DND-41 (cell line): ENCODE measurements around the gene FTL.

Experiments
- CTCF ChIP-seq: IDR thresholded peaks from 2 replicates; pipeline ENCODE4 v1.5.1; 2012; ENCODE audit warnings: borderline replicate concordance, low read length, moderate library complexity, mild to moderate bottlenecking; ENCODE audit not compliant: poor library complexity, severe bottlenecking; ENCODE audit errors: extremely low read depth
- EZH2 ChIP-seq: IDR thresholded peaks from 3 replicates; pipeline ENCODE4 v1.6.1; 2012; ENCODE audit warnings: borderline replicate concordance, low read depth, mild to moderate bottlenecking, moderate library complexity, low read length, inconsistent platforms; ENCODE audit not compliant: severe bottlenecking

GRCh38 chr19:48993175-48994034, 28.3 kb downstream of the FTL start, which contains the start of the genes GYS1 and RUVBL2:
- TF ChIP-seq CTCF: peak; percentile 96
- no peak for TF ChIP-seq EZH2
